NCI-H524 treated with DMSO at 0.1 percent for 48 hours (cell line): ENCODE measurements around the gene FAAP20.

Experiments
- DNase-seq: peaks from one replicate; lab custom pipeline; 2025; lab: John Stamatoyannopoulos, UW

Gene FAAP20

GRCh38 chr1:2177946-2178538 lies 16.5 kb downstream of the FAAP20 start:
- DNase-seq = no peak

DNA sequence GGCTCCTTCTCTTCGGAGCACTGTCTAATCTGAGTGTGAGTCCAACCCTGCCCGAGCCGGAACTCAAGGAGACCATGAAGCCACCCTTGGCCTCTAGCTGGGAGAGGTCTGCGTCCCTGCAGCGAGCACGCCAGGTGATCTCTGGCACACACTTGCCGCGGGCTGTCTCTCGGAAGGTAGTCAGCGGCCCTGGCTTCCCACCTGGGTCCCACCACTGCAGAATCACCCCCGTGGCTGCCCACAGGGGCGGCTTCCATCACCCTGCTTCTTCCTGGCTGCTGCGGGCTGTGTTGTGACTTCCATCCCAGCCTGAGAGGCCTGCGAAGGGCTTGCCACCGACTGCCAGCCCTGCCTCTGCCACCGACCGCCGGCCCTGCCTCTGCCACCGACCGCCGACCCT lies 17.0 kb downstream of the FAAP20 start:
- DNase-seq = no peak

GRCh38 chr1:2176615-2177014 lies 18.0 kb downstream of the FAAP20 start:
- DNase-seq = no peak

GRCh38 chr1:2175681-2176454 lies 18.7 kb downstream of the FAAP20 start:
- no peak for DNase-seq

GRCh38 chr1:2175055-2175414 lies 19.5 kb downstream of the FAAP20 start:
- no peak for DNase-seq

- no peak for DNase-seq
Measured at GRCh38 chr1:2174348-2175054, 20.1 kb downstream of the FAAP20 start.

DNA sequence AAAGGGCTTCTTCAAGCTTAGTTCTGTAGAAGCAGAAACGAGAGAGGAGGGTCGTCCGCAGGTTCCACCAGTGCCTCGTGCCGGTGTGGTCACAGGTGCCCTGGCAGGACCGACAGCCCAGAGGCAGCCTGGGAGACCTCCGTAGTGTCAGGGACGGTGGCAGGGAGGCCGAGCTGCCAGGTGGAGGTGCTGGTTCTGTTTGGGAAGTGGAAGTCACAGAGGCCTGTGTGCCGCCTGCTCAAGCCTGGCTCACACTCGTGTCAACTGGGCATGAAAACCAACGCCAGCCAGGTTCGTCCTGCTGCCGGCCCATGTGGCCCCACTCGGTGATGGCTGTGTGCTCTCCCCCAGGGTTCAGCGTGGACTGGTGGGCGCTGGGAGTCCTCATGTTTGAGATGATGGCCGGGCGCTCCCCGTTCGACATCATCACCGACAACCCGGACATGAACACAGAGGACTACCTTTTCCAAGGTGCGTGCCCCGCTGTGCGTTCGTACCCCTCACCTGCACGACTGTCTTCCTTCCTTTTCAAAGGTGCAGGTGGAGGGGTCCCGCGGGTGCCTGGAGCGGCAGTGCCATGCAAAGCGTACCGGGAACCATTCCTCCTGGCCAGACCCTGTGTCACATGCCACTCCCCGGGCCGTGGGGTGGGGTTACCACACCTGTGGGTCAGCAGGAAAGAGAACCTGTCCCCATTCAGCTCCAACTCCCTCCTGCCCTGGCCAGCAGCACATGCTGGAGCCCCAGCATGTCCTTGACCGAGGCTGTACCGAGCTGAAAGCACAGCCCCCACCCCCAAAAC lies 20.8 kb downstream of the FAAP20 start:
- no peak for DNase-seq

DNA sequence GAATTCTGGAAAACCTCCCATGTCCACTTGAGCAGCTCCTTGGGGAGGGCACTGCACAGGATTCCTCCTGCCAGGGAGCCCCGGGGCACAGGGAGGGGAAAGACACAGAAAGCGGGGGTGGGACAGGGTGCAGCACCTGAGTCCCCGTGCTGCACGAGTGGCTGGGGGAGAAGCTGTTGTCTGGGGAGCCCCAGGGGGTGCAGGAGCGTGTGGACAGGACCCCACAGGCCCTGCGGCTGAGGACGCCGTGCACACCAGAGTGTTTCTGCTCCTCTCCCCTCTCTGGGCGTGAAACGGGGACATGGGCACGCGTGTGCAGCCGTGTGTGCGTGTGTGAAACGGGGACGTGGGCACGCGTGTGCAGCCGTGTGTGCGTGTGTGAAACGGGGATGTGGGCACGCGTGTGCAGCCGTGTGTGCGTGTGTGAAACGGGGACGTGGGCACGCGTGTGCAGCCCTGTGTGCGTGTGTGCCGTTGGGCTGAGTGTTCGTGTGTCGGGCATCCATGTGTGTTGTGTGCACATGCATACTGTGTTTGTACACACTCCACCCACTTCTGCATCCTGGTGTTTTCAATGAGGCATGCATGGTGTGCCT lies 21.9 kb downstream of the FAAP20 start:
- no peak for DNase-seq

DNA sequence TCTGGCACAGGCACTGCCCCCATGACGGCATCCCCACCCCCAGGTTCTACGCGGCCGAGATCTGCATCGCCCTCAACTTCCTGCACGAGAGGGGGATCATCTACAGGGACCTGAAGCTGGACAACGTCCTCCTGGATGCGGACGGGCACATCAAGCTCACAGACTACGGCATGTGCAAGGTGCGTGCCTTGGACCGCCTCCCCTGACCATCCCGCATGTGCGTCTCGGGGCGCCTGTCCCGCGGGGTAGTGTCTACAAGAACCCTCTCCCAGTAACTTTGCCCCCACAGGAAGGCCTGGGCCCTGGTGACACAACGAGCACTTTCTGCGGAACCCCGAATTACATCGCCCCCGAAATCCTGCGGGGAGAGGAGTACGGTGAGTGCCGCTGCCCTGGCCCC lies 22.6 kb downstream of the FAAP20 start:
- DNase-seq = no peak

- DNase-seq = no peak
Measured at GRCh38 chr1:2170211-2170610, 24.4 kb downstream of the FAAP20 start.

DNA sequence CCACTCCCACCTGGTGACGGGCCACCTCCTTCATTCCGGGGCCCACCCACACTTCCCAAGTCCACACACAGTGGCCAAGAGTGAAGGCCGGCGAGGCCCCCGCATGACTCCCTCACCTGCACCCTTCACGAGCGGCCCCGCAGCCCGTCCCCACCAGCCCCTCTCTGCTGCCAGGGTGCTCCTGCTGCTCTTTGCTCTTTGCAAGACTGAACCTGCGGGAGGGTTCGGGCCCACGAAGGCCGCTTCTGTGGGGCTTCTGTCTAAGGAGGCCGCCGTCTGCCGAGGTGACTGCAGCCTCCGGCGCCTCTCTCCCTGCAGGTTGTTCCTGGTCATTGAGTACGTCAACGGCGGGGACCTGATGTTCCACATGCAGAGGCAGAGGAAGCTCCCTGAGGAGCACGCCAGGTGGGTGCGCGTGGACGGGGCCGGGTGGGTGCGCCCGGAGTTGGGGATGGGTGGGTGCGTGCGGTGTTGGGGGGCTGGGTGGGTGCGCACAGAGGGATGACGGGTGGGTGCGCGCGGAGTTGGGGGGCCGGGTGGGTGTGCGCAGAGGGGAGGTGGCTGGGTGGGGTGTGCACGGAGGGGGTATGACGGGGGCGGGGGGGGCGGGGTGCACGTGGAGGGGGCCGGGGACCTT lies 25.3 kb downstream of the FAAP20 start:
- DNase-seq = no peak

DNA sequence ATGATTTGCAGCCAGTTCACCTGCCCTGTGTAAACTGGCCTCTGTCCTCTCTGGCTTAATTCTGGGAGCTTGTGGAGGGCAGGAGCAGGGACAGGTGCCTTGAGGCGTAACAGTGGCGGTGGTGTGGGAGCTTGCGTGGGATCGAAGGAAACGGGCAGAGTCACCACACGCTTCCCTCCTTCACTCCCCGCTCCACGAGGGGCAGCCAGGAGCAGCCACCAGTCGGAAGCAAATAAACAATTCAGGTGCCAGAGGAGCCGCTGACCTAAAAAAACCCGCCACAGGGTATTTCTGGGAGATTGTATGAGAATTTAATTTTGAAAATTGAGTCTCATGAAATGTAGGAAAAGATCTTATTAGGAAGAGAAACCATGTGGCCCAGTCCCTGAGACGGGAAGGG lies 26.0 kb downstream of the FAAP20 start:
- DNase-seq = no peak

DNA sequence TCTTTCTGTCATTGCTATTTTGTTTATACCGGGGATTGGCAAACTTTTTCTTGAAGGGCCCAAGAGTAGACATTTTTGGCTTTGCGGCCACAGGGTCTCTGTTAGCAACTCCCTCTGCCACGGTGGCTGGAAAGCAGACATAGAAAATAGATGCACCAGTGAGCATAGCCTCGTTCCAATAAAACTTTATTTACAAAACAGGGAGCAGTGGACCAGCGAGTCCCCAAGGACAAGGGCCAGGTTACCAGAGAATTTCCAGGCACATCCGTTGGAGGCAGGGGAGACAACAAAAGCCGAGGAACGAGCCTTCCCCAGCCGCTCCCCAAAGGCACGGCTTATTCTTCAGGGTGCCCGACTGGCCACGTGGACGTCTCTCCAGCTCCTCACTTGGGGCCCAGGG lies 26.5 kb downstream of the FAAP20 start:
- no peak for DNase-seq

GRCh38 chr1:2166695-2167094 lies 27.9 kb downstream of the FAAP20 start:
- DNase-seq = no peak

DNA sequence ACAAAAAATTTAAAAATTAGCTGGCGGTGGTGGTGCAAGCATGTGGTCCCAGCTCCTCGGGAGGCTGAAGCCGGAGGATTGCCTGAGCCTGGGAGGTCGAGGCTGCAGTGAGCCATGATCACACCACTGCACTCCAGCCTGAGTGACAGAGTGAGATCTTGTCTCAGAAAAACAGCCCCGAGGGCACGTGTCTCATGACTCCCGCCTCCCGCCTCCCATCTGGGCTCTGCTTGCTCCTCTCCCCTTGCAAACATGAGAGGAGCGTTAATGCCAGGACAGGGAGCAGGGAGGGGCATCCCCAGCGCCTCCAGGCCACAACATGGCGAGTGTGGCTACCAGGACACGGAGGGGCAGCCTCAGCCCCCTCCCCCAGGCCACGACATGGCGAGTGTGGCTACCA lies 28.3 kb downstream of the FAAP20 start:
- DNase-seq = no peak

- no peak for DNase-seq
Measured at GRCh38 chr1:2165646-2166045, 28.9 kb downstream of the FAAP20 start.

DNA sequence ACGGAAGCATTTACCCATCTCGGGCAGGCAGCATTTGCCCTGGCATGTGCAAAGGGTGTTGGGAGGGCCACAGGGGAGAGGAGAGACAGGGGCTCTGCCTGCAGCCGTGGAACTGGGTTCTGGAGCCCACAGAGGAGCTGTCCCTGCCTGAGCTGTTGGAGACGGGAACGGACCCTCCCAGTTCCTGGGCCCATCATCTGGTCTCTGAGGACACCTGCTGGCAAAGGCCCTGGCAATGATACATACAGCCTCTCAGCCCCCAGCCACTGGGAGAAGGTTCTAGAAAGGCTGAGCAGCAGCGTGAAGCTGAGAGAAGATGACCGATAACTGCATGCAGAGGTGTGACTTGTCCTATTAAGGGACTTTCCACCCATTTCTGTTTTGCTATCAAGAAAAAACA lies 31.4 kb downstream of the FAAP20 start:
- no peak for DNase-seq

DNA sequence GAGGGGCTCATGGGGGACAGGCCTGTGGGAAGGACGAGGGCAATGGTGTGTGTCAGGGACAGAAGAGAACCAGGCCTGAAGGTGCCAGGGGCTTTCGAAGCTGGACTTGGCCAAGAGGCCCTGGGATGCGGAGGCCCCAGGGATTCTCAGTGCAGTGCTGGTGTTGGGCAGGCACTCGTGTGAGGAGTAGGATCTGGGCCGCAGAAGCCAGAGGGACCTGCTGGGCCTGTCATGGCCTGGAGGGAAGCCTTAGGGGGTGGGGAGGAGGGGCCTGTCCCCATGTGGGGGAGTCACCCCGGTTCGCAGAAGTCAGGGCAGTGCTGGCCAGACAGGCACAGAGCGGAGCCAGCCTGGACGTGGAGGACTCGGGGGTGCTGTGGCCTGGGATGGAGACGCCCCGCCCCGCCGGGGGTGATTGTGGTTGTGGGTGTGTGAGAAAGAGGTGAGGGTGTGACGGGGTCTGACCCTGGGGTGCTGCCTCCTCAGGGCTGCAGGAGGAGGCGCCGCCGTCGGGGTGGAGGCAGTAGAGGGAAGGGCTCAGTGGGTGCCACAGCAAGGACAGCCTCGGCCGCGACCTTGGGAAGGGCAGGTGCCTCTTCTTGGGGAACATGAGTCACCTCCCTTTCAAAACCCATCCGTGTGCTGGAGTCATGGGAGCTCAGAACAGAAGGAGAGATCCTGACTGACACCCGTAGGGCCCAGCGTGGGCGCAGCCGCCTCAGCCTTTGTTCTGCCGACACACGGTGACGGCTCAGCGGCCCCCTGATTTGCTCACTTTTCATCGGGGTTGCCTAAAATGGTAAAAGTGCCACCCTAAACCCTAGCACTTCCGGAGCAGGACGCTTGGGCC lies 33.9 kb downstream of the FAAP20 start:
- DNase-seq = no peak

- DNase-seq = no peak
Measured at GRCh38 chr1:2159124-2159523, 35.4 kb downstream of the FAAP20 start.

DNA sequence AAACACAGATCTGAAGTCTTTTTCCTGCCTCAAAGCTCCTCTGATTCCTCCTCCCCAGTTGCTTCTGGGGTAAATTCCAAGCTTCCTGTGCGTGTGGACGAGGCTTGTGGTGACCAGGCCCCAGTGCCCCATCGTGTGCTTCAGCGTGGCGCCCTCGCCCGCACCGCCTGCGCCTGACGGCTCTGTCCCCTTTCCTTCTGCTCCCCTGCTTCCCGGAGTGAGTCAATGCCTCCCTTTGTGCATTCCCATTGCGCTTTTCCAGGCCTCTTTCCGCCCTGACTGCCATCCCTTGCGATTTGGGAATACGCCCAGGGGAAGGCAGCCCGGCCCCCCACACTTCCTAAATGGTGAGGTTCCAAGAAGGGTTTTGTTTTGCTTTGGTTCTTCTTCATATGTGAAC lies 36.3 kb downstream of the FAAP20 start:
- DNase-seq = no peak

DNA sequence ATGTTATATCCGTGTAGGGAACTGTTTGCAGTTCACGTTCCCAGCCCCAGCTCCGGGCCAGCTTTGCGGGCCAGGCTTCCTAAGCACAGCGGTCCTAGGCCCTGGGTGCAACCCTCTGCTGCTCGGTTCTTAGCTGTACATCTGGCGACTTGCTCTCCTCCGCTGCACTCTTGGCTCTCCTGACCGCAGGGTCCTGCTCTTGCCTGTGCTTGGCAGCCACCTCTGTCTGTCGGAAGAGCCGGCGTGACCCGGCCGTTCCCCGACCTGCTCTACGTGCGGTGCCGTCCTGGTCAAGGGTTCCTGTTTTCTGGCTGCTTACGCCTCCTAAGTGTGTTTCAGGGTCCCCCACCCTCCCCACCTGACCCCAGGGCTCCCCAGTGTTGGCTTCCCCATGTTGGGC lies 36.7 kb downstream of the FAAP20 start:
- no peak for DNase-seq
